GM19238 (cell line): ENCODE data around the gene DSTN.

Source experiments
- DNase-seq: peaks from one replicate; pipeline ENCODE4 v3.0.0; 2011; ENCODE audit warnings: low spot score; ENCODE audit not compliant: insufficient read length

The DSTN gene

GRCh38 chr20:17622851-17623508, 53.1 kb downstream of the DSTN start:
- no peak for DNase-seq

GRCh38 chr20:17624070-17624469, 54.2 kb downstream of the DSTN start:
- DNase-seq: no peak

GRCh38 chr20:17624551-17625245, 54.8 kb downstream of the DSTN start:
- DNase-seq: no peak

DNA sequence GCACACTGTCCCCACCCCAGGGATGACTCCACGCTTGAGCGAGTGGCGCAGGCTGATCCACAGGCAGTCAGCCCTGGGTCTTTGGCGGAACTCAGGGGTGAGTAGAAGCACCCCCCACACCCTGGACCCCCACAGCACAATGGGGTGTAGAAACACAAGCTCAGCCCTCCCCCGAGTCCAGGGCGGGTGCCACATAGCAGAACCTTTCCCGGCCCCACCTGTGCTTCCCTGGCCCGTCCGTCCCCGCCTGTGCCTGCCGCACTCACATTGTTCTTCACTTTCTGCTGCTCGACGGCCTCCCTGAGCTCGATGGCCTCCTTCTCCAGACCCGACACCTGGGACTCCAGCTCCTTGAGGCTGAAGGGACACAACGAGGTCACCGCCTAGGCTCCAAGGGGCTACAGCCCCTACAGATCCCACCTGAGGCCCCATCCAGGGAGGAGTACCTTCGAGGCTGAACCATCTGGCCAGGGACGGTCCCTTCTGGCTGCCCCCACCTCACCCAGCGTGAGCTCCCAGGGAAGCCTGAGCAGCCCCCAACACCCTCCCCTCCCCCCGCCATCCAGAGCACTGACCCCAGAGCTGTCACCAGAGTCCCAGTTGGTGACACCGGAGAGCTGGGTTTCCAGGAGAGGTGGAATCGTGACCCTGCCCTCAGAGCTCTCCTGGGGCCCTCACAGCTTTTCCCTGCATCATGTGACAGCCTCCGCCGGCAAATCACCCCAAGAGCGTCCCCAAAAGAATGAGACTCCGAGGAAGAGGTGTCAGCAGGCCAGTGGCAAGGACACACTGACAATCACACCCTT, 55.6 kb downstream of the DSTN start:
- no peak for DNase-seq

GRCh38 chr20:17626217-17627007, 56.5 kb downstream of the DSTN start:
- DNase-seq: no peak

DNA sequence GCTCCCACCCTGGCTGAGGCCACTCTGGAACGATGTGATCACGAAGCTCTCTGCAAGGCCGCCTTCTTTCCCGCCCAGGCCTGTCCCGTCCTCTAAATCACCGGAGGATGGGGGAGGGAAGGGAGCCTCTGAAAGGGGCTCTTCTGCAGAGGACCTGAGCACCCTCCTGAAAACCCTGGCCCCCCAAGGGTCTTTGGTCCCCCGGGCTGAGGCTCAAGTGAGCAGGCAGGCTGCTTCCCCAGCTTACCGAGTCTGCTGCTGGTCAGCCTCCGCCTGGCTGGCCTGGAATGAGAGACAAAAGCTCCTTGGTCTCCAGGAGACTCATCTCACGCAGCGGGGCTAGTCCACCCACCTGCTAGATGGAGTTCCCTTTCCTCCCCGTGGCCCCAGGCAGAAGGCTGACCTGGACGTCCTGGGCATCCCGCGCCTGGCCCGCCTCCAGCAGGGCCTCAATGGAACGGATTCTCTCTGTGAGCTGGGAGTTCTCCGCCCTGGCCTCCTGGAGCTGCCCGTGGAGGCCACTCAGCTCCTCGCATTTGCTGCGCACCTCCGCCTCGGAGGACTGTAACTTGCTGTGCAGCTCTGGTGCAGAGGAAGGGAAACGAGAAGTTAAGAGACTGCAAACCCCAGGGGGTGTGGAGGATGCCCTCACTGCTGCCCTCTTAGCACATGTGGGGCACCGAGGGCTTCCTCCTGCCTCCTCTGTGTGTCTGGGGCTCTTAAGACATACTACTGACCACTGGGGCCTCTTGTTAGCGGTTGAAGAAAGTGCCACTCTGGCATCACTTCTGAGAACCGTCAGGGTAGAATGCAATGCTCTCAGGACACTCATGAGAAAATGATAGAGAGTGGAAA, 57.5 kb downstream of the DSTN start:
- DNase-seq: no peak

GRCh38 chr20:17628101-17628841, 58.4 kb downstream of the DSTN start:
- no peak for DNase-seq

- no peak for DNase-seq
Observed at GRCh38 chr20:17629025-17629424, 59.1 kb downstream of the DSTN start.

- no peak for DNase-seq
Observed at GRCh38 chr20:17629678-17630089, 59.8 kb downstream of the DSTN start.

GRCh38 chr20:17630151-17630805, 60.4 kb downstream of the DSTN start:
- no peak for DNase-seq

GRCh38 chr20:17630806-17631195, 60.9 kb downstream of the DSTN start:
- no peak for DNase-seq

GRCh38 chr20:17631576-17632319, 61.9 kb downstream of the DSTN start:
- DNase-seq: no peak

GRCh38 chr20:17633221-17633849, 63.5 kb downstream of the DSTN start:
- no peak for DNase-seq

- no peak for DNase-seq
Observed at GRCh38 chr20:17633850-17634500, 64.1 kb downstream of the DSTN start.

GRCh38 chr20:17634661-17635331, 64.9 kb downstream of the DSTN start:
- no peak for DNase-seq

GRCh38 chr20:17635332-17636244, 65.7 kb downstream of the DSTN start:
- no peak for DNase-seq
